ENCODE data around the gene NOP53.
"Not testable (repeated sequence)": the region's sequence is repeated elsewhere in the genome, so short reads cannot be mapped to it uniquely, and the experiment has no call there.

The NOP53 gene

DNA sequence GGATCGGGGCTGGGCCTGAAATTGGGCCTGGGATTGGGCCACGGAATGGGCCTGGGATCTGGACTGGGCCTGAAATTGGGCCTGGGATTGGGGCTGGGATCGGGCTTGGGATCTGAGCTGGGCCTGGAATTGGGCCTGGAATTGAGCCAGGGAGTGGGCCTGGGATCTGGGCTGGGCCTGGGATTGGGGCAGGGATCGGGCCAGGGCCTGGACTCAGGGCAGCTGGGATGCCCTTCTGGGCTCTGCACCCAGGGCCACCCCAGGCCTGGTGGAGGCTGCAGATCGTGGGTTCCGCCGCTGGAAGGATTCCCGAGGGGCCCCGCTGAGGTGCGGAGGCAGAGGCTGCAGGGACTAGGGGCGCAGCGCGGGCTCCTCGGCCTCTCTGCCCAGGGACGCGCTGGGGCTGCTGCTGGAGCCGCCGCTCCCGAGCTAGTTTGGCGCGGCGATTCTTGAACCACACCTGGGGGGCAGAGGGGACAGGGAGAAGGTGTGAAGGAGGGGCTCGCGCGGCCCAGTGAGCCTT is 57.2 kb downstream of the NOP53 start:
- Histone ChIP-seq H3K4me3 (ENCODE audit: low read depth, low read length) (no peak overlapping the region), H3K9me3 (ENCODE audit: control insufficient read depth, insufficient read depth, low read depth, low read length) (no peaks in the 10 kb centered on the region), H3K4me1 (ENCODE audit: control insufficient read depth, insufficient read depth, low read length) (no peaks in the 10 kb centered on the region), H3K27ac (ENCODE audit: extremely low read depth, low read depth, low read length) (peak overlapping the region; percentile 90), H3K36me3 (ENCODE audit: control insufficient read depth in 2 of 2, insufficient read depth in 1 of 2, low read length in 2 of 2) (no peaks in the 10 kb centered on the region)
- POLR2A ChIA-PET = no interaction called here
- no peak for TF ChIP-seq ZNF488 (tag by site-specific recombination; IDR thresholded peaks at IDR 0.05)
- TF ChIP-seq ZSCAN16 (tag by site-specific recombination; IDR thresholded peaks at IDR 0.05) = no peak
- no peak for TF ChIP-seq ZNF76 (tag by site-specific recombination; IDR thresholded peaks at IDR 0.05; ENCODE audit: borderline replicate concordance, low read depth)
- TF ChIP-seq ZNF292 (tag by site-specific recombination; IDR thresholded peaks at IDR 0.05; ENCODE audit: borderline replicate concordance, low read depth) = no peak
- TF ChIP-seq ZFP41 (tag by site-specific recombination; IDR thresholded peaks at IDR 0.05; ENCODE audit: borderline replicate concordance) = no peak
- TF ChIP-seq, protein P1, sequence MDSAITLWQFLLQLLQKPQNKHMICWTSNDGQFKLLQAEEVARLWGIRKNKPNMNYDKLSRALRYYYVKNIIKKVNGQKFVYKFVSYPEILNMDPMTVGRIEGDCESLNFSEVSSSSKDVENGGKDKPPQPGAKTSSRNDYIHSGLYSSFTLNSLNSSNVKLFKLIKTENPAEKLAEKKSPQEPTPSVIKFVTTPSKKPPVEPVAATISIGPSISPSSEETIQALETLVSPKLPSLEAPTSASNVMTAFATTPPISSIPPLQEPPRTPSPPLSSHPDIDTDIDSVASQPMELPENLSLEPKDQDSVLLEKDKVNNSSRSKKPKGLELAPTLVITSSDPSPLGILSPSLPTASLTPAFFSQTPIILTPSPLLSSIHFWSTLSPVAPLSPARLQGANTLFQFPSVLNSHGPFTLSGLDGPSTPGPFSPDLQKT (IDR thresholded peaks at IDR 0.05; ENCODE audit: borderline replicate concordance, low read depth, low read length) = no peak
- TF ChIP-seq GLI2 (tag by site-specific recombination; IDR thresholded peaks at IDR 0.05; ENCODE audit: borderline replicate concordance, low read depth) = no peak
- CTCF ChIA-PET = interaction anchor here (1.1 kb wide), 1 partner anchor 39 kb away, joined by 3 read pairs; no protein-coding TSS in a partner anchor

- H3K36me3 ChIP-seq (ENCODE audit: control insufficient read depth in 2 of 2, insufficient read depth in 1 of 2, low read length in 2 of 2); H3K27ac ChIP-seq (ENCODE audit: extremely low read depth, low read depth, low read length); CTCF ChIA-PET; H3K9me3 ChIP-seq (ENCODE audit: control insufficient read depth, insufficient read depth, low read depth, low read length); H3K4me3 ChIP-seq (ENCODE audit: low read depth, low read length); H3K4me1 ChIP-seq (ENCODE audit: control insufficient read depth, insufficient read depth, low read length); POLR2A ChIA-PET: not testable (repeated sequence)
Measured at GRCh38 chr19:47803148-47803547, 57.8 kb downstream of the NOP53 start.

DNA sequence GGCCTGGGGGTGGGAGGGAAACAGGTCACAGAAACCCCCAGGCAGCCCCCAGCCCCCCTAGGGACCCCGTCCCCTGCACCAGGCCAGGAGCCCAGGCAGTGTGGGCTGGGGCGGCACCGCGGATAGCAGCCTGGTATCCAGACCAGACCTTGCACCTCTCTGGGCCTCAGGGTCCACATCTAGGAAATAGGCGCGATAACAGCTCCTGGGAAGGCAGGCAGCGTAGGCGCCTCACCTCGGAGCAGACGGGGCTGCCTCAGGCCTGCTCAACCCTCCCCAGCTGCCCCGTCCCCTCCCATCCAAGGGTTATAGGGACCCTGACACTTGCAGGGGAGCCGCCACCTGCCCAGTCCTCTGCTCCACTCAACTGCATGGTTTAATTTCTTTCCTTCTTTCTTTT is 58.3 kb downstream of the NOP53 start:
- H3K4me1 ChIP-seq (ENCODE audit: control insufficient read depth, insufficient read depth, low read length); H3K4me3 ChIP-seq (ENCODE audit: low read depth, low read length); POLR2A ChIA-PET; H3K36me3 ChIP-seq (ENCODE audit: control insufficient read depth in 2 of 2, insufficient read depth in 1 of 2, low read length in 2 of 2); H3K27ac ChIP-seq (ENCODE audit: extremely low read depth, low read depth, low read length); CTCF ChIA-PET; H3K9me3 ChIP-seq (ENCODE audit: control insufficient read depth, insufficient read depth, low read depth, low read length): not testable (repeated sequence)

DNA sequence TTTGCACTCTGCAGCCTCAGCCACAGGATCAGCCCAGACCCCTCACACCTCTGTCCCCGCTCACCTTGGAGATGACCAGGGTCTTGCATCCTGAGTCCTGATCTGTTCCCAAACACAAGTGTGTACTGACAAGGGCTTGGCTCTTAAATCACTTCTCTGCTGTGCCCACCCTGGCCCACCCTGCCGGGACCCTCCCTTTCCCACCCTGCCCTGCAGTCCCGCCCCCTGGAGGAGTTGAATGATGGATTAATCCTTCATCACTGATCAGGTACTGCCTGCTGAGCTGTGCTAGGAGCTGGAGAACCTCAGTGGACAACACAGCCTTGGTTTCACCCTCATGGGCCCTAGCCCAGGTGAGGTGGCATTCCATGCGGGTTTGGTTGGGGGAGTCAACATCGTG is 59.1 kb downstream of the NOP53 start, which contains the start of gene TPRX1:
TPRX1 (minus strand) TSS at position 101 of the 400 bp plus-strand sequence; CDS start at position 89, 12 bp downstream.
- H3K4me1 ChIP-seq (ENCODE audit: control insufficient read depth, insufficient read depth, low read length); H3K36me3 ChIP-seq (ENCODE audit: control insufficient read depth in 2 of 2, insufficient read depth in 1 of 2, low read length in 2 of 2); POLR2A ChIA-PET; H3K4me3 ChIP-seq (ENCODE audit: low read depth, low read length); H3K9me3 ChIP-seq (ENCODE audit: control insufficient read depth, insufficient read depth, low read depth, low read length); H3K27ac ChIP-seq (ENCODE audit: extremely low read depth, low read depth, low read length): not testable (repeated sequence)
- CTCF ChIA-PET = interaction anchor here (1.0 kb wide), 2 partner anchors 10 to 59 kb away, joined by 4 to 6 read pairs; no protein-coding TSS in a partner anchor

- ChIA-PET POLR2A (no interaction called here), CTCF (interaction anchor here (0.6 to 3.0 kb wide), 7 partner anchors 9 to 338 kb away, joined by 3 to 11 read pairs (median 4); no protein-coding TSS in a partner anchor)
- TF ChIP-seq KLF16 (tag by site-specific recombination; IDR thresholded peaks at IDR 0.05) = no peak
- TF ChIP-seq ZNF600 (tag by site-specific recombination; IDR thresholded peaks at IDR 0.05) = no peak
- no peak for TF ChIP-seq ZNF747 (tag by site-specific recombination; IDR thresholded peaks at IDR 0.05)
- no peak for TF ChIP-seq ZNF670 (tag by site-specific recombination; IDR thresholded peaks at IDR 0.05; ENCODE audit: low read depth)
- TF ChIP-seq ZNF664 (tag by site-specific recombination; IDR thresholded peaks at IDR 0.05) = no peak
- TF ChIP-seq ZBTB20 (tag by site-specific recombination; IDR thresholded peaks at IDR 0.05) = no peak
- TF ChIP-seq ZFP3 (tag by site-specific recombination; IDR thresholded peaks at IDR 0.05; ENCODE audit: low read depth) = no peak
- TF ChIP-seq, protein P2, sequence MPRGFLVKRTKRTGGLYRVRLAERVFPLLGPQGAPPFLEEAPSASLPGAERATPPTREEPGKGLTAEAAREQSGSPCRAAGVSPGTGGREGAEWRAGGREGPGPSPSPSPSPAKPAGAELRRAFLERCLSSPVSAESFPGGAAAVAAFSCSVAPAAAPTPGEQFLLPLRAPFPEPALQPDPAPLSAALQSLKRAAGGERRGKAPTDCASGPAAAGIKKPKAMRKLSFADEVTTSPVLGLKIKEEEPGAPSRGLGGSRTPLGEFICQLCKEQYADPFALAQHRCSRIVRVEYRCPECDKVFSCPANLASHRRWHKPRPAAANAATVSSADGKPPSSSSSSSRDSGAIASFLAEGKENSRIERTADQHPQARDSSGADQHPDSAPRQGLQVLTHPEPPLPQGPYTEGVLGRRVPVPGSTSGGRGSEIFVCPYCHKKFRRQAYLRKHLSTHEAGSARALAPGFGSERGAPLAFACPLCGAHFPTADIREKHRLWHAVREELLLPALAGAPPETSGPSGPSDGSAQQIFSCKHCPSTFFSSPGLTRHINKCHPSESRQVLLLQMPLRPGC (tag by site-specific recombination; IDR thresholded peaks at IDR 0.05) = no peak
- TF ChIP-seq, protein P3, sequence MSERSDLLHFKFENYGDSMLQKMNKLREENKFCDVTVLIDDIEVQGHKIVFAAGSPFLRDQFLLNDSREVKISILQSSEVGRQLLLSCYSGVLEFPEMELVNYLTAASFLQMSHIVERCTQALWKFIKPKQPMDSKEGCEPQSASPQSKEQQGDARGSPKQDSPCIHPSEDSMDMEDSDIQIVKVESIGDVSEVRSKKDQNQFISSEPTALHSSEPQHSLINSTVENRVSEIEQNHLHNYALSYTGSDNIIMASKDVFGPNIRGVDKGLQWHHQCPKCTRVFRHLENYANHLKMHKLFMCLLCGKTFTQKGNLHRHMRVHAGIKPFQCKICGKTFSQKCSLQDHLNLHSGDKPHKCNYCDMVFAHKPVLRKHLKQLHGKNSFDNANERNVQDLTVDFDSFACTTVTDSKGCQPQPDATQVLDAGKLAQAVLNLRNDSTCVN (tag by site-specific recombination; optimal IDR thresholded peaks at IDR 0.05) = no peak
- TF ChIP-seq ZNF157 (tag by site-specific recombination; IDR thresholded peaks at IDR 0.05) = no peak
- TF ChIP-seq ZNF324 (tag by site-specific recombination; IDR thresholded peaks at IDR 0.05) = no peak
- TF ChIP-seq FEZF1 (tag by site-specific recombination; IDR thresholded peaks at IDR 0.05) = no peak
- no peak for TF ChIP-seq ZNF146 (tag by site-specific recombination; IDR thresholded peaks at IDR 0.05)
- TF ChIP-seq ZNF23 (tag by site-specific recombination; IDR thresholded peaks at IDR 0.05; ENCODE audit: borderline replicate concordance) = no peak
Measured at GRCh38 chr19:47805313-47805712, 60.0 kb downstream of the NOP53 start.

More at GRCh38 chr19:47805313-47805712, 60.0 kb downstream of the NOP53 start:
- H3K4me1 ChIP-seq (ENCODE audit: control insufficient read depth, insufficient read depth, low read length) = no peaks in the 10 kb centered on the region
- no peak overlapping the region for H3K27ac ChIP-seq (ENCODE audit: extremely low read depth, low read depth, low read length)
- H3K36me3 ChIP-seq (ENCODE audit: control insufficient read depth in 2 of 2, insufficient read depth in 1 of 2, low read length in 2 of 2) = no peaks in the 10 kb centered on the region
- H3K9me3 ChIP-seq (ENCODE audit: control insufficient read depth, insufficient read depth, low read depth, low read length) = no peaks in the 10 kb centered on the region
- no peak overlapping the region for H3K4me3 ChIP-seq (ENCODE audit: low read depth, low read length)
